ENCODE data around the gene ARID3A.

ARID3A gene

DNA sequence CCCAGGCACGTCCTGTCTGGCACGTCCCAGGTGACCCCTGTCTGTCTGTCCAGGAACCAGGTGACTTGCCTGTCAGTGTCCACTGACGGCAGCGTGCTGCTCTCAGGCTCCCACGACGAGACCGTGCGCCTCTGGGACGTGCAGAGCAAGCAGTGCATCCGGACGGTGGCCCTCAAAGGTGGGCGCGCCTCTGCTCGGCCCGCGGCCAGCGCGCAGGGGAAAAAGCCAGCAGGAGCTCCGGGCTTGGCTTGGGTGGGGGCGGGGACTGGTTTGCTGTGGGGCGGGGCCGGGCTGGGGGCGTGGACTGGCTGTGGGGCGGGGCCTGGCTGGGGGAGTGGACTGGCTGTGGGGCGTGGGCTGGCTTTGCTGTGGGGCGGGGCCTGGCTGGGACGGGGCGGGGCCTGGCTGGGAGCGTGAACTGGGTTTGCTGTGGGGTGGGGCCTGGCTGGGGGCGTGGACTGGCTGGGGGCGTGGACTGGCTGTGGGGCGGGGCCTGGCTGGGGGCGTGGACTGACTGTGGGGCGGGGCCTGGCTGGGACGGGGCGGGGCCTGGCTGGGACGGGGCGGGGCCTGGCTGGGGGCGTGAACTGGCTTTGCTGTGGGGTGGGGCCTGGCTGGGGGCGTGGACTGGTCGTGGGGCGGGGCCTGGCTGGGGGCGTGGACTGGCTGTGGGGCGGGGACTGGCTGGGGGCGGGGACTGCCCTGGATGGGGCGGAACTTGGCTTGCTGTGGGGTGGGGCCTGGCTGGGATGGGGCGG lies 65.5 kb downstream of the ARID3A start:
- no peak overlapping the region for H3K4me3 ChIP-seq (ENCODE audit: low read depth, low read length)
- no peak overlapping the region for H3K27ac ChIP-seq
- DNase-seq: peak; percentile 22
- in situ Hi-C loops (cut with HindIII; ENCODE audit: low pct_ligation_motif_present, low sequenced_read_pairs): no loop called here
- TF ChIP-seq CTCF (IDR thresholded peaks at IDR 0.05; ENCODE audit: low read depth, low read length, missing control alignments): no peak
- H3K36me3 ChIP-seq (replicated peaks): peaks cover 31% of the 10 kb centered on the region
- peaks cover 5% of the 10 kb centered on the region for H3K27me3 ChIP-seq (replicated peaks)

GRCh38 chr19:991932-992669 lies 66.3 kb downstream of the ARID3A start:
- in situ Hi-C loops (cut with HindIII; ENCODE audit: low pct_ligation_motif_present, low sequenced_read_pairs): no loop called here

DNA sequence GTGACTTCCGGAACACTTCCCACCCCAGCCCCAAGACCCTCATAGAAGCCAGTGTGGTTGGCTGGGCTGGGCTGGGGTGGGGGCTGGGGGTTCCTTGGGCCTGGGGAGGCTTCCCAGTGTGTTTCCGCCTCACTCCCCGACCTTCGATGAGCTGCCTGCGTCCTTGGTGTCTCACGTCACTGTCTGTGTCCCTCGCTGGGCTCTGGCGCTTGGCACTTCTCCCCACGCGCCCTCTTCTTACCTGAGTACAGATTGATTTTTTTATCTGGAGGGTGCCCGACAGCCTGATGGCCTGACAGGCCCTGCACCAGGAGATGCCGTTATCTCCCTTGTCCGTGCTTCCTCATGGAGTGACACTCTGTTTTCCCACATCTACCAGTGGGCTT lies 66.8 kb downstream of the ARID3A start:
- in situ Hi-C loops (cut with HindIII; ENCODE audit: low pct_ligation_motif_present, low sequenced_read_pairs): no loop called here

More at GRCh38 chr19:991932-992669, 66.3 kb downstream of the ARID3A start:
- no peak overlapping the region for H3K27ac ChIP-seq
- H3K36me3 ChIP-seq (replicated peaks): peaks cover 31% of the 10 kb centered on the region
- no peak for TF ChIP-seq CTCF (IDR thresholded peaks at IDR 0.05; ENCODE audit: low read depth, low read length, missing control alignments)
- DNase-seq: no peak
- no peak overlapping the region for H3K4me3 ChIP-seq (ENCODE audit: low read depth, low read length)
- peaks cover 13% of the 10 kb centered on the region for H3K27me3 ChIP-seq (replicated peaks)

GRCh38 chr19:993361-993830 lies 67.6 kb downstream of the ARID3A start:
- Histone ChIP-seq H3K27me3 (replicated peaks) (peaks cover 22% of the 10 kb centered on the region), H3K4me3 (ENCODE audit: low read depth, low read length) (no peak overlapping the region), H3K27ac (no peak overlapping the region), H3K36me3 (replicated peaks) (peaks cover 29% of the 10 kb centered on the region)
- no peak for TF ChIP-seq CTCF (IDR thresholded peaks at IDR 0.05; ENCODE audit: low read depth, low read length, missing control alignments)
- in situ Hi-C loops (cut with HindIII; ENCODE audit: low pct_ligation_motif_present, low sequenced_read_pairs): no loop called here
- DNase-seq: no peak

More for the DNA sequence above, 66.8 kb downstream of the ARID3A start:
- no peak for TF ChIP-seq CTCF (IDR thresholded peaks at IDR 0.05; ENCODE audit: low read depth, low read length, missing control alignments)
- Histone ChIP-seq H3K36me3 (replicated peaks) (peaks cover 31% of the 10 kb centered on the region), H3K27me3 (replicated peaks) (peaks cover 16% of the 10 kb centered on the region), H3K27ac (no peak overlapping the region), H3K4me3 (ENCODE audit: low read depth, low read length) (no peak overlapping the region)
- no peak for DNase-seq

- Histone ChIP-seq H3K27me3 (replicated peaks) (peaks cover 25% of the 10 kb centered on the region), H3K27ac (no peak overlapping the region), H3K4me3 (ENCODE audit: low read depth, low read length) (no peak overlapping the region), H3K36me3 (replicated peaks) (peaks cover 26% of the 10 kb centered on the region)
- in situ Hi-C loops (cut with HindIII; ENCODE audit: low pct_ligation_motif_present, low sequenced_read_pairs): no loop called here
- no peak for TF ChIP-seq CTCF (IDR thresholded peaks at IDR 0.05; ENCODE audit: low read depth, low read length, missing control alignments)
- DNase-seq: no peak
These were observed 68.1 kb downstream of the ARID3A start for GRCh38 chr19:993831-994393.
